RWPE1 (cell line): ENCODE measurements around the gene KIFC1.

Source experiments
- CTCF ChIA-PET: fragments of 350-600 bp; sonication (Branson Sonifier 250); formaldehyde crosslinking; extraction: SDS; loops from one replicate; lab custom pipeline; 2021; lab: Yijun Ruan, JAX
- POLR2A ChIA-PET: fragments of 400-600 bp; formaldehyde crosslinking; extraction: SDS; loops from one replicate; lab custom pipeline; 2020; ENCODE audit warnings: antibody characterized with exemption; ENCODE audit not compliant: low non-redundant PET; lab: Yijun Ruan, JAX
- DNase-seq: peaks from one replicate; pipeline ENCODE4 v3.0.0; 2012; ENCODE audit warnings: low spot score
- H3K27ac ChIP-seq: fragments of 450-650 bp; 2 replicates; pipeline ENCODE4 v1.5.1; 2017
- TF ChIP-seq, protein P1 (sequence below): fragments of 450-650 bp; conservative IDR thresholded peaks from 2 replicates; pipeline ENCODE4 v1.5.1; 2017; ENCODE audit warnings: low read depth, mild to moderate bottlenecking

Gene KIFC1

DNA sequence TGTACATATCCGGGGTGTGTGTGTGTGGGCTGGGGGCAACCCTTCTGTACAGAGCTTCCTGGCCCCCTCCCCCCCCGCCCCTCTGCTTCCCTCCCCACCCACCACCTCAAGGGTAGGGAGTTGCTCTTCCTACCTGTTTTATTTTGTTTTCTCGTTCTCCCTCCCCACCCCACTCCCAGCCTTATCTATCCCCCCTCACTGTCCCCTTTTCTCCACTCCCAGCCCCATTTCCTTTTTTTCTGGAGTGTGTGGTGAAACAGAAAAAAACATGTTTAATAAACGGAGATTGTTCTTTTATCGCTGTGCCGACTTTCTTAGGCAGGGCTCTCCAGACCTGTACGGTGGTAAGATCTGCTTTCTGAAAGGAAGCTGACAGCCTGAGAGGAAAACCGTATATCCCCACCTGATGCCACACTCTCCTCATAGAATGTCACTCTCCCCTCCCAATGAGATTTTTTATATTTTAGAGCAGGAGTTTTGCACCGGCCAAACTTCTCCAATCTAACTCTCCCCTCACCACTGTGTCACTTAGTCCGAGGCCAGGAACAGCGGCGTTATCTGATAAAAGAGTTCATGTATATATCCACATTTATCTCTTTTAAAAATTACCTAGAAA is 61.9 kb downstream of the KIFC1 start:
- H3K27ac ChIP-seq: peak overlapping the region; percentile 77
- ChIA-PET POLR2A (no interaction called here), CTCF (interaction anchor here (0.5 to 0.7 kb wide), 3 partner anchors 37 to 894 kb away, joined by 3 read pairs; no protein-coding TSS in a partner anchor)
- no peak for DNase-seq
- TF ChIP-seq, protein P1, sequence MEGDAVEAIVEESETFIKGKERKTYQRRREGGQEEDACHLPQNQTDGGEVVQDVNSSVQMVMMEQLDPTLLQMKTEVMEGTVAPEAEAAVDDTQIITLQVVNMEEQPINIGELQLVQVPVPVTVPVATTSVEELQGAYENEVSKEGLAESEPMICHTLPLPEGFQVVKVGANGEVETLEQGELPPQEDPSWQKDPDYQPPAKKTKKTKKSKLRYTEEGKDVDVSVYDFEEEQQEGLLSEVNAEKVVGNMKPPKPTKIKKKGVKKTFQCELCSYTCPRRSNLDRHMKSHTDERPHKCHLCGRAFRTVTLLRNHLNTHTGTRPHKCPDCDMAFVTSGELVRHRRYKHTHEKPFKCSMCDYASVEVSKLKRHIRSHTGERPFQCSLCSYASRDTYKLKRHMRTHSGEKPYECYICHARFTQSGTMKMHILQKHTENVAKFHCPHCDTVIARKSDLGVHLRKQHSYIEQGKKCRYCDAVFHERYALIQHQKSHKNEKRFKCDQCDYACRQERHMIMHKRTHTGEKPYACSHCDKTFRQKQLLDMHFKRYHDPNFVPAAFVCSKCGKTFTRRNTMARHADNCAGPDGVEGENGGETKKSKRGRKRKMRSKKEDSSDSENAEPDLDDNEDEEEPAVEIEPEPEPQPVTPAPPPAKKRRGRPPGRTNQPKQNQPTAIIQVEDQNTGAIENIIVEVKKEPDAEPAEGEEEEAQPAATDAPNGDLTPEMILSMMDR: no peak

DNA sequence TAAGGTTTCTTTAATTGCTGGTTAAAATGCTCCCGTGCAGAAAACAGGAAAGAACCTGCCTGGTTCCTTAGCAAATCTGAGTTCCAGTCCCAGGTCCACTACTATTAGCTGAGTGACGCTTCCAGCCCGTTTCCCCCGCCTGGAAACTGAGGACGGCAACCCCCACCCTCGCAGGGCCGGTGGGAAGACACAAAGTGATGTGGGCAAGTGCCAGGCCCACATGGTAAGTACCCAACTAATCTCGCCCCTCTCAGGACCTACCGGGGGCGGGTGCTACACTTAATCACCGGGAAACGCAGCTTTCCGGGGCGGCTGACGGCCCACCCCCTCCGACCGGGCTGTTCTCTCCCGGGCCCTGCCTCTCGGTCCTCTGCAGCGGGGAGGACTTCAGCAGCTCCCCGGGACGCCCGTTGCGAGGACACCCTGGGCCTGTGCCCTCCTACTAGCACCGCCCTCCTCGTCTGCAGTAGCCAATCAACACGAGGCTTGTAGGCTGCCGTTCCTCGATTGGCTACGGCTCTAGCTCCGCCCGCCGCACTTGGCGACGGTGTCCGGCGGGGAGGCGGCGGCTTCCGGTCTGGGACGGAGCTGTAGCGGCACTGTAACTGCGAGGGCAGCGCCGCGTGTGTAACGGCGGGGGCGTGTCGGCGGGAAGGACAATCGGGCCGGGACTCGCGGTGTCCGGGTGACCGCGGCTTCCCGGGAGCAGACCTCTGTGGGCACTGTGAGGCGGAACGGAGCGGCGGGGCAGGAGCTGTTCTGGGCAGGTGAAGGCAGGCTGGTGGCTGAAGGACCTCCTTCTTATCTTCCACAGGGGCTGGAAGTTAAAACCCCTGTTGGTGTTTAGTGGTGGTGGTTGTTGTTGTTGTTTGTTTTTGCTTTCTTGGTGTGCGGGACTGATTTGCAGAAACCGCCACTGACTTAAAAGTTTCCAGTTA is 62.7 kb downstream of the KIFC1 start, which contains the start of gene ZBTB9:
Gene ZBTB9, plus strand, starts transcription at position 568 of the 938 bp plus-strand sequence. CDS start 525 bp downstream, outside the sequence.
- peak within 1 kb of the TSS; percentile 77 for H3K27ac ChIP-seq
- POLR2A ChIA-PET: interaction anchor here (0.5 to 0.8 kb wide), 2 partner anchors 9 to 23 kb away, joined by 3 to 5 read pairs; no protein-coding TSS in a partner anchor

DNA sequence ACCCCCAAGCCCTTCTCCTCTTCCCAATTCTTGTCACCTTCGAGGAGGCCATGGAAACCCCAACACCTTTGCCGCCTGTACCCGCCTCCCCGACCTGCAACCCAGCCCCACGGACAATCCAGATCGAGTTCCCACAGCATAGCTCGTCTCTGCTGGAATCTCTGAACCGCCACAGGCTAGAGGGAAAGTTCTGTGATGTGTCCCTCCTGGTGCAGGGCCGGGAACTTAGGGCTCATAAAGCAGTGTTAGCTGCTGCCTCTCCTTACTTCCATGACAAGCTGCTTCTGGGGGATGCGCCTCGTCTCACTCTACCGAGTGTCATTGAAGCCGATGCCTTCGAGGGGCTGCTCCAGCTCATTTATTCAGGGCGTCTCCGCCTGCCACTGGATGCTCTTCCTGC is 63.4 kb downstream of the KIFC1 start:
- ChIA-PET CTCF (interaction anchor here (0.5 to 0.9 kb wide), 2 partner anchors 171 to 1041 kb away, joined by 3 to 4 read pairs; no protein-coding TSS in a partner anchor), POLR2A (interaction anchor here (0.5 to 0.8 kb wide), 2 partner anchors 10 to 24 kb away, joined by 3 to 5 read pairs; no protein-coding TSS in a partner anchor)
- TF ChIP-seq, protein P1: no peak
- DNase-seq: no peak
- H3K27ac ChIP-seq: peak overlapping the region; percentile 77

More for the DNA sequence above, 62.7 kb downstream of the KIFC1 start, which contains the start of gene ZBTB9:
- DNase-seq: peak; percentile 99
- CTCF ChIA-PET: interaction anchor here (0.5 to 0.9 kb wide), 7 partner anchors 14 to 1040 kb away, joined by 3 to 4 read pairs (median 3); no protein-coding TSS in a partner anchor
- TF ChIP-seq, protein P1: no peak

DNA sequence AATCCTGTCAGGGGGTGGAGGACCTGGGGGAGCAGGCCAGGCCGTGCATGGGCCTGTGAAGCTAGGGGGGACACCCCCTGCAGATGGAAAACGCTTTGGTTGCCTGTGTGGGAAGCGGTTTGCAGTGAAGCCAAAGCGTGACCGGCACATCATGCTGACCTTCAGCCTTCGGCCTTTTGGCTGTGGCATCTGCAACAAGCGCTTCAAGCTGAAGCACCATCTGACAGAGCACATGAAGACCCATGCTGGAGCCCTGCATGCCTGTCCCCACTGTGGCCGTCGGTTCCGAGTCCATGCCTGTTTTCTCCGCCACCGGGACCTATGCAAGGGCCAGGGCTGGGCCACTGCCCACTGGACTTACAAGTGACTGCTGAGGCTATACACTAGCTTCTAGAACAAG is 64.5 kb downstream of the KIFC1 start:
- DNase-seq: no peak
- ChIA-PET POLR2A (no interaction called here), CTCF (no interaction called here)
- no peak overlapping the region for H3K27ac ChIP-seq
- TF ChIP-seq, protein P1: no peak

DNA sequence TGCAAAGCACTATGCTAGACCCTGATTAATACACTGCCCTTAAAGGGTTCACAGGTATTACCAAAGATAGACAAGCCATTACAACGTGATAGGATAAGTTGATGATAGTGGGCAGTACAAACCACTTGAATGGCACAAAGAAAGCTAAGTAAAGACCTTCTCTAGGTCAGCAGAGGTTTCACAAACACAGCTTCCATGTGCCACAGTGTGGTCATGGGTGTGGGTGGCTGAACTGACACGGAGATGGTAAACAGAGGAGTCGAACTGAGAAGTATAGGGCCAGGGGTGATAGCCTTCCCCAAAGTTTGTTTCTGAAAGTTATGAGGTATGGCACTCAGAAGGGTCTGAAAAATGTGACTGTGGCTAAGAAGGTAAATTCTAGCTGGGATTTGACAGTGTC is 67.1 kb downstream of the KIFC1 start:
- POLR2A ChIA-PET: no interaction called here
- DNase-seq: no peak
- TF ChIP-seq, protein P1: no peak
- H3K27ac ChIP-seq: no peak overlapping the region
- CTCF ChIA-PET: no interaction called here

DNA sequence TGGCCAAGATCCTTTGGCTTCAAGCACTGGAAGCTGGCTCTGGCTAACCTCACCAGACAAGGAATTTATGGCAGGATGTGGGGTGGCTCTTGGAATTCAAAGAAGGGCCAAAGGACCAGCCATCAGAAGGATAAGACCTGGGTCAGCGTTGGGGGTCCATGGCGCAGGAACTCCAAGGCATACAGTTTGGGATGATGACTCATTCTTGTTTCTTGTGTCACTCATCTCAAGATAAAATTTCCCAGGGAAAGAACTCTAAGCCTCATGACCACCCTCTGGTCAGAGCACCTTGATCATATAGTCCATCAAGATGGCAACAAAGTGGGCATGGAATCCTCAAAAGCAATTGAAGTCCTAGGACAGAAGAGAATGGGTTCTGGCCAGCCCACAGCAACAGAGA is 67.6 kb downstream of the KIFC1 start:
- CTCF ChIA-PET: no interaction called here
- TF ChIP-seq, protein P1: no peak
- POLR2A ChIA-PET: no interaction called here
- no peak for DNase-seq
- no peak overlapping the region for H3K27ac ChIP-seq
